Lung microvascular endothelial cell (primary cell): ENCODE results near the gene TPP1. TPM values are rescaled to one million over a fixed set of nuclear protein-coding genes. Genes with fewer than 3 reads are reported as not detected.

Source experiments
- DNase-seq, 2 donors: peaks; one replicate each; pipeline versions ENCODE4 v3.0.0 to v3.0.0-alpha.2; 2010; ENCODE audit warnings: low read depth in 2 of 2
- total RNA-seq: library from RNA; depleted of rRNA; stranded (reverse); fragments of >200 nt; gene quantifications from 2 replicates; pipeline ENCODE4 v1.2.1, GENCODE V29; 2014

Gene TPP1
- total RNA-seq, 1 donor from 2014 or later: 69.2 TPM

GRCh38 chr11:6563667-6564066 is 55.6 kb downstream of the TPP1 start:
- DNase-seq: no peak

DNA sequence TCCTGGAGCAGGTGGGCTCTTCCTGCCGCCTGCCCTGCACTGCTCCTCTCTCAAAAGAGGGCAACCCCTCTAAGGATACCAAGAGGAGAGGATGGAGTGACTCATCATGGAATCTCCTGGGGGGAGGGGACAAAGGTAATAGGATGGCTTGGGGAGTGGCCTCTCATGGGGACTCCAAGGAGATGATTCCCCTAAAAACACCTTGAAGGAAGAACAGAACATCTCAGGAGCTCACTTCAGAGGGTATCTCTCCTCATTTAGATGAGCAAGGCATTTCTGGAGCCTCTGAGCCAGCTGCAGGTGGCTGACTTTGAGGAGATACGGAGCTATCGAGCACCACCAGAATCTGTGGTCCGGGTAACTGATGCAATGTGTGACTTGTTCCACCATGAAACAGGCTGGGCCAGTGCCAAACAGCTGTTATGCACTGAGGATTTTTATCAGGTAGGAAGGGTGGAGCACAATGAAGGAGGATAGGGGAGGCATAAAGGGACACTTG is 56.1 kb downstream of the TPP1 start:
- no peak for DNase-seq

Other genes starting within 250 kb of the TPP1 start
- 14.6 and 20.0 TPM in 2 replicates for gene SMPD1, start 228.9 kb downstream of the TPP1 start, total RNA-seq
- gene APBB1, start 200.3 kb downstream of the TPP1 start, total RNA-seq: 26.6 and 29.2 TPM in 2 replicates
- 0.22 TPM in 1 of 2 replicates, not detected in the other for gene HPX, start 178.4 kb downstream of the TPP1 start, total RNA-seq
- 15.3 and 21.6 TPM in 2 replicates for gene TRIM3, start 145.5 kb downstream of the TPP1 start, total RNA-seq
- gene ARFIP2, start 138.1 kb downstream of the TPP1 start, total RNA-seq: 27.6 and 27.7 TPM in 2 replicates
- 16.3 and 28.6 TPM in 2 replicates for gene TIMM10B, start 137.9 kb downstream of the TPP1 start, total RNA-seq
- gene DNHD1, start 122.1 kb downstream of the TPP1 start, total RNA-seq: 0.65 and 1.6 TPM in 2 replicates
- gene RRP8, start 15.8 kb downstream of the TPP1 start, total RNA-seq: 6.1 and 10.3 TPM in 2 replicates
- gene ILK, start 15.6 kb downstream of the TPP1 start, total RNA-seq: 95.9 and 109 TPM in 2 replicates
- 27.7 and 34.1 TPM in 2 replicates for gene TAF10, start 7.2 kb downstream of the TPP1 start, total RNA-seq
- 28.3 and 46.2 TPM in 2 replicates for gene DCHS1, start 36.4 kb upstream of the TPP1 start, total RNA-seq
- gene MRPL17, start 63.9 kb upstream of the TPP1 start, total RNA-seq: 44.7 and 47.4 TPM in 2 replicates
- under 0.01 and 0.20 TPM in 2 replicates for gene OR2AG2, start 152.6 kb upstream of the TPP1 start, total RNA-seq
- gene OR2AG1, start 163.6 kb upstream of the TPP1 start, total RNA-seq: not detected in 2 replicates
- under 0.01 TPM in 2 replicates for gene OR6A2, start 180.3 kb upstream of the TPP1 start, total RNA-seq
- not detected in 2 replicates for gene OR10A5, start 226.3 kb upstream of the TPP1 start, total RNA-seq
- gene OR10A2, start 243.6 kb upstream of the TPP1 start, total RNA-seq: not detected in 2 replicates